GM18907 (cell line): Measurements from ENCODE around the gene DNAJB2.
"Not testable (repeated sequence)": the region's sequence is repeated elsewhere in the genome, so short reads cannot be mapped to it uniquely, and the experiment has no call there.

ENCODE experiments used
- ATAC-seq: cut with Tn5 transposase; IDR thresholded peaks from one replicate; pipeline ENCODE4 v1.9.1; 2021; ENCODE audit warnings: mild to moderate bottlenecking, moderate library complexity; ENCODE audit not compliant: unreplicated experiment

The DNAJB2 gene

DNA sequence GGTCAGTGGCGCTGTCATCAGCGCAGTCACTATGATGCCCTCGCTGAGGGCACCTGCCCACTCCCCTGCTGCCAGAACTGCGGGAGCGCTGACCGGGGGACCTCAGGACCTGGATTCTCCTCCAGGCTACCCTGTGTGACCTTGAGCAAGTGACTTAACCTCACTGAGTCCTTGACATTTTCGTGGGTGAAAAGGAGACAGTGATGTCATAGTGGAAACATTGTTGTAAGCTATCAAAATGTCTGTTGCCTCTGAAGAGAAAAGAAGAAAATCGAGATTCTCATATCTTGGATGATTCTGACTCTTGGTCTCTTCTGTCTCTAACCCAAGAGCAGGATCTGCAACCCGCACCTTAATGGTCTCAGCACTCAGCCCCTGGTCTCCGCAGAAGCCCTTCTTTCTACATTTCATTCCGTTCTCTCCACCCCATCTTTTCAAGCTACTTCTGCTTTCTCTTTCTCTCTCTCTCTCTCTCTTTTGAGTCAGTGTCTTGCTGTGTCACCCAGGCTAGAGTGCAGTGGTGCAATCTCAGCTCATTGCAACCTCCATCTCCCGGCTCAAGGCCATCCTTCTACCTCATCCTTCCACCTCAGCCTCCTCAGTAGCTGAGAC, 24.5 kb upstream of the DNAJB2 start:
- peak; percentile 29 for ATAC-seq

DNA sequence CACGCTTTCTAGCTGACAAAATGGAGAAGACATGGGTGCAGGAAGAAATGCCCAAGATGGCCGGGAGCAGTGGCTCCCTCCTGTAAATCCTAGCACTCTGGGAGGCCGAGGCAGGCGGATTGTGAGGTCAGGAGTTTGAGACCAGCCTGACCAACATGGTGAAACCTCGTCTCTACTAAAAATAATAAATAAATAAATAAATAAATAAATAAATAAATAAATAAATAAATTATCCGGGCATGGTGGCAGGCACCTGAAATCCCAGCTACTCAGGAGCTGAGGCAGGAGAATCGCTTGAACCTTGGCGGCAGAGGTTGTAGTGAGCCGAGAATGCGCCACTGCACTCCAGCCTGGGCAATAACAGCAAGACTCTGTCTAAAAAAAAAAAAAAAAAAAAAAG, 20.2 kb upstream of the DNAJB2 start:
- not testable (repeated sequence) for ATAC-seq

- ATAC-seq, result no peak
Measured at GRCh38 chr2:219261024-219261855, 17.9 kb upstream of the DNAJB2 start.

GRCh38 chr2:219266232-219266631, 12.9 kb upstream of the DNAJB2 start:
- no peak for ATAC-seq

GRCh38 chr2:219266886-219267285, 12.3 kb upstream of the DNAJB2 start:
- no peak for ATAC-seq

GRCh38 chr2:219268294-219268693, 10.9 kb upstream of the DNAJB2 start:
- ATAC-seq, result no peak

GRCh38 chr2:219269362-219270054, 9.7 kb upstream of the DNAJB2 start:
- no peak for ATAC-seq

DNA sequence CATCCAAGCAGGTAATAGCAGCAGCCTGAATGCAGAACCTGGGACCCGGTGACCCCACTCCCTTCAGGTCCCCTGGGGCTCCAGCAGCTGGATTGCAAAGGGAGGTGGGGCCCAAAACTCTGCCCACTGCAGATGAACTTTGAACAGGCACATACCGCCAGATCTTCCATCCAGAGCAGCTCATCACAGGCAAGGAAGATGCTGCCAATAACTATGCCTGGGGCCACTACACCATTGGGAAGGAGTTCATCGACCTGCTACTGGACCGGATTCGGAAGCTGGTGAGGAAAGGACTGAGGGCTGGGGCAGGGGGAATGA, 9.2 kb upstream of the DNAJB2 start:
- no peak for ATAC-seq

DNA sequence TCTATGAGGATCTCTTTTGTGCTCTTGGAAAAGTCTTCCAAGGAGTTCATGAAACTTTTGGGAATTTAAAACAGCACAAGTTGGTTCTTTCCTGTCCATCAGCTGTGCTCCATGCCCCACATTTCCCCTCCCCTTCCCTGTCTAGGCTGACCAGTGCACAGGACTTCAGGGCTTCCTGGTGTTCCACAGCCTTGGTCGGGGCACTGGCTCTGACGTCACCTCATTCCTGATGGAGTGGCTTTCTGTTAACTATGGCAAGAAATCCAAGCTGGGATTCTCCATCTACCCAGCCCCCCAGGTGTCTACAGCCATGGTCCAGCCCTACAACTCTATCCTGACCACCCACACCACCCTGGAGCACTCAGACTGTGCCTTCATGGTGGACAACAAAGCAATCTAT, 8.1 kb upstream of the DNAJB2 start:
- no peak for ATAC-seq

GRCh38 chr2:219272356-219272755, 6.8 kb upstream of the DNAJB2 start:
- no peak for ATAC-seq

DNA sequence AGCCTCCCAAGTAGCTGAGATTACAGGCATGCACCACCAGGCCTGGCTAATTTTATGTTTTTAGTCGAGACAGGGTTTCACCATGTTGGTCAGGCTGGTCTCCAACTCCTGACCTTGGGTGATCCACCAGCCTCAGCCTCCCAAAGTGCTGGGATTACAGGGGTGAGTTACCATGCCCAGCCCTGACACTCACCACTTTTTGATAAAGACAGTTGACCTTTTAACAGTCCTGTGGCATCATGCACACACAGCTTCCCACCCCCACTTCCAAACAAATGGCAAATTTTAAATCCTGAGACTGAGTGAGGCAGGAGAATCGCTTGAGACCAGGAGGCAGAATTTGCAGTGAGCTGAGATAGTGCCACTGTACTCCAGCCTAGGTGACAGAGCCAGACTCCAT, 6.2 kb upstream of the DNAJB2 start:
- ATAC-seq, result no peak

DNA sequence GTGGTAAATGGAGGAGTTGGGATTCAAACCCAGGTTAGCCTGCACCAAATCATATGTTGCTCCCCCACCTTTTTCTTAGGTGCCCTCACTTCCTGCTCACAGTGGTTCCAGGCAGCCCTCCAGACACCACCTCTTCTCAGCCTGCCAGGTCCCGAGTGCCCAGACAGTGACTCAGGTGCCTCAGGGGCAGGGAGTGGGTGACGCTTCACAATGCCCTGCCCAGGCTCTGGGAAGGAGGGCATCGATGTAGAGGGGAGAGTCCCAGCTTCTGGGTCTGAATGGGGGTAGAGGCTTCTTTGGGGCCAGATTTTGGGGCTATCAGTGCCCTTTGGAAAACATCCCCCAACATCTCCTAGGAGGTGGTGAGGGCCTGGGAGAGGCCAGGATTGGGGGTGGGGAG, 5.2 kb upstream of the DNAJB2 start:
- ATAC-seq, result no peak

GRCh38 chr2:219274361-219274921, 4.7 kb upstream of the DNAJB2 start:
- no peak for ATAC-seq

DNA sequence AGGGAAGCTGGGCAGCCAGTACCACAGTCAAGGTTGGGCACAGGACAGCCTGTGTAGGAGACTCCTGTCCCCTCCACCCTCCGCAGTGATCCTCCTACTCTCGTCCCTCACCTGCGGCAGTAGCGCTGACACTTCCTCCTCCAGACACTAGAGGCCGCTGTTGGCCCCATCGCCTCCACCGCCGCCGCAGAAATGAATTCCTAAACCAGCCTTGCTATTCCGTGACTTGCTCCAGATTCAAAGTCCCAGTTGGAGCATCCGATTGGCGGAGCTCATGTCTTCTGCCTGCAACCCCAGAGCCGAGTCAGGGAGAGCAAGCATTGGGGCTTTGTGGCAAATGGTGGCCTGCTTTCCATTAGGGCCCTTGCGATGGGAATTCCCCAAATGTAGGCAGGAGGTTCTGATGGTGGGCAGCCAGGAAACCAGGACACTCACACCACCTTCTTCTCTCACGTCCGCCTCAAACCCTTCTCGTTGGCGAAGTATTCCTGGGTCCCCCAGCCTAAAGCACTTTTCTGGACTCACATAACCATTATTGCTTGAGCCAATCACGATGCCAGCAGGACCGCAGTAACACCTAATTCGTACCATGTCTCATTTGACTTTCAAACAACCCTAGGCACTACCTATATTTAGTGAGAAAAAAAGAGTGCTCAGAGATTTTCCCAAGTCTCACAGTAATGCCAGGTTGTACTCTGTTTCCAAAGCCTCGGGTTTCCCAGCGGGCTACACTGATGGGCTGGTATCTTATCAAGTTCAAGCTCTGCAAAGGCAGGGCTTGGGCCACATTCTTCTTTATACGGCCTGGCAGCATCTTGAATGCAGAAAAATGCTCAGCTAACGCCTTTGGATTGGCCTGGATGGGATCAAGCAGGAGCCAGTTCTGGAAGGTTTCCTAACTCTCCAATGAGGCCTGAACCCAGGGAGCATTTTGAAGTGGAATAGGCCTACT, 1.2 kb upstream of the DNAJB2 start:
- ATAC-seq, result peak; percentile 28

- no peak for ATAC-seq
Measured at GRCh38 chr2:219278655-219279150, 463 bp upstream of the DNAJB2 start.

- no peak for ATAC-seq
Measured at GRCh38 chr2:219279916-219280516, 850 bp downstream of the DNAJB2 start.

GRCh38 chr2:219280651-219281050, 1.5 kb downstream of the DNAJB2 start:
- ATAC-seq, result no peak

GRCh38 chr2:219281588-219281987, 2.4 kb downstream of the DNAJB2 start:
- ATAC-seq, result no peak

- ATAC-seq, result no peak
Measured at GRCh38 chr2:219282375-219282774, 3.2 kb downstream of the DNAJB2 start.

DNA sequence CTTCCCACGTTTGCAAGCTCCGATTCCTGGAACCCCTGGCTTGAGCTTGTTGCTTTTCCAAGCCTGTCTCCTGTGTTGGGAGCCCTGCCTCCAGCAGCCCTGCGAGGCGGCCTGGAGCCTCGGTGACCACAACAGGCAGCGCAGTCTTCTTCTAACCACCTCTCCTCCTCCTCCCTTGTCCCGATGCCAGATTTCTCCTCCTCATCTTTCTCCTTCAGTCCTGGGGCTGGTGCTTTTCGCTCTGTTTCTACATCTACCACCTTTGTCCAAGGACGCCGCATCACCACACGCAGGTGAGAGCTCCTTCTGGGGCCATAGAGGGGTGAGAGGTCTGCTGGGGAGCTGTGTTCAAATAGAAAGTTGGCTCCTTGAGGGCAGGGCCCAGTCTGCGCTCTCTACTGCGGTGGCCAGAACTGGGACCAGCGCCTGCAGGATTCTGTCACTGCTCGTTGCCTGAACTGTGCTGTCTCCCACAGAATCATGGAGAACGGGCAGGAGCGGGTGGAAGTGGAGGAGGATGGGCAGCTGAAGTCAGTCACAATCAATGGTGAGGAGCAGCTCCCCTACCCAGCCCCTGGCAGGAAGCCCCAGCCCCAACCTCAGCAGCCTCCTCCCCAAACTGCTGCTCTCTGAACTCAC, 3.9 kb downstream of the DNAJB2 start:
- ATAC-seq, result no peak
